BJ (cell line): Measurements from ENCODE around the gene CCNYL1. TPM values are rescaled to one million over a fixed set of nuclear protein-coding genes. Genes with fewer than 3 reads are reported as not detected.

Experiments used
- CTCF ChIA-PET: fragments of 350-600 bp; formaldehyde crosslinking; extraction: SDS; loops from one replicate; lab custom pipeline; 2021; ENCODE audit warnings: antibody characterized with exemption, inconsistent platforms; lab: Yijun Ruan, JAX
- POLR2A ChIA-PET: fragments of 300-600 bp; sonication (Branson Sonifier 250); formaldehyde crosslinking; extraction: SDS; loops from one replicate; lab custom pipeline; 2021; ENCODE audit warnings: antibody characterized with exemption; lab: Charles Lee
- DNase-seq: peaks from one replicate; pipeline ENCODE4 v3.0.0-alpha.2; 2011; ENCODE audit warnings: low read depth
- H3K27me3 ChIP-seq: 2 replicates; pipeline ENCODE4 v1.6.0; 2011; ENCODE audit warnings: low read length; ENCODE audit not compliant: control insufficient read depth, insufficient read depth
- H3K36me3 ChIP-seq: 2 replicates; pipeline ENCODE4 v1.5.1; 2011; ENCODE audit warnings: low read length; ENCODE audit not compliant: control insufficient read depth, insufficient read depth
- H3K4me3 ChIP-seq: 2 replicates; pipeline ENCODE4 v1.5.1; 2011; ENCODE audit warnings: low read depth, mild to moderate bottlenecking, control low read depth, low read length
- polyA plus RNA-seq: library from polyadenylated mRNA; depleted of rRNA; stranded (reverse); fragments of >200 nt; gene quantifications from 2 replicates; pipeline ENCODE4 v1.2.3, GENCODE V29; 2011
- TF ChIP-seq, protein P1 (sequence below): IDR thresholded peaks from 2 replicates; pipeline ENCODE4 v1.5.1; 2011; ENCODE audit warnings: low read depth, mild to moderate bottlenecking, control low read depth, inconsistent platforms, low read length, moderate library complexity; ENCODE audit not compliant: insufficient read depth

CCNYL1 gene
- polyA plus RNA-seq, 1 experiment, result 9.6 TPM

DNA sequence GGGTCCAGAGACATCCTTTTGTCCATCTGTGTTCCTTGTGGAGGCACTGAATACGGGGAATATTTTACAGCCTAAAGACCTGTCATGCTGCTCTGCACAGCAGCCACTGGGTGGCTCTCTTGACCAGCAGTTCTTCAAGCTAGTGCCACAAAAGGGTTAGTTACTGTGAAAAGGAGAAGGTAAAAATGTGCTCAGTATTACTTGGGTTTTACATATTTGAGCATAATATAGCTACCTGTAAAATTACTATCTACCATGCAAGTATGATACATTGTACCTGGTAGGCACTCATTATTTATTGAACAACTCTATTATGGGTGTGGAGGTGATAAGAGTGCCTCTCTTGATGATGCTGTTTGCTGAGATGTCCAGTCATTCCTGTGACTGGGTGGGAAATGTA, 34.7 kb downstream of the CCNYL1 start:
- DNase-seq, result no peak
- CTCF ChIA-PET, result interaction anchor here (0.6 to 10.8 kb wide), 38 partner anchors 9 to 428 kb away, joined by 3 to 195 read pairs (median 5); partner anchors contain the start of genes FZD5, METTL21A and PLEKHM3
- H3K4me3 ChIP-seq, result no peak overlapping the region
- H3K36me3 ChIP-seq, result peaks cover 2% of the 10 kb centered on the region; the same call in 1 of the 2 replicates
- H3K27me3 ChIP-seq, result no peaks in the 10 kb centered on the region
- POLR2A ChIA-PET, result interaction anchor here (0.5 kb wide), 1 partner anchor 277 kb away, joined by 6 read pairs; no protein-coding TSS in a partner anchor
- TF ChIP-seq, protein P1, sequence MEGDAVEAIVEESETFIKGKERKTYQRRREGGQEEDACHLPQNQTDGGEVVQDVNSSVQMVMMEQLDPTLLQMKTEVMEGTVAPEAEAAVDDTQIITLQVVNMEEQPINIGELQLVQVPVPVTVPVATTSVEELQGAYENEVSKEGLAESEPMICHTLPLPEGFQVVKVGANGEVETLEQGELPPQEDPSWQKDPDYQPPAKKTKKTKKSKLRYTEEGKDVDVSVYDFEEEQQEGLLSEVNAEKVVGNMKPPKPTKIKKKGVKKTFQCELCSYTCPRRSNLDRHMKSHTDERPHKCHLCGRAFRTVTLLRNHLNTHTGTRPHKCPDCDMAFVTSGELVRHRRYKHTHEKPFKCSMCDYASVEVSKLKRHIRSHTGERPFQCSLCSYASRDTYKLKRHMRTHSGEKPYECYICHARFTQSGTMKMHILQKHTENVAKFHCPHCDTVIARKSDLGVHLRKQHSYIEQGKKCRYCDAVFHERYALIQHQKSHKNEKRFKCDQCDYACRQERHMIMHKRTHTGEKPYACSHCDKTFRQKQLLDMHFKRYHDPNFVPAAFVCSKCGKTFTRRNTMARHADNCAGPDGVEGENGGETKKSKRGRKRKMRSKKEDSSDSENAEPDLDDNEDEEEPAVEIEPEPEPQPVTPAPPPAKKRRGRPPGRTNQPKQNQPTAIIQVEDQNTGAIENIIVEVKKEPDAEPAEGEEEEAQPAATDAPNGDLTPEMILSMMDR, result peak; percentile 93

DNA sequence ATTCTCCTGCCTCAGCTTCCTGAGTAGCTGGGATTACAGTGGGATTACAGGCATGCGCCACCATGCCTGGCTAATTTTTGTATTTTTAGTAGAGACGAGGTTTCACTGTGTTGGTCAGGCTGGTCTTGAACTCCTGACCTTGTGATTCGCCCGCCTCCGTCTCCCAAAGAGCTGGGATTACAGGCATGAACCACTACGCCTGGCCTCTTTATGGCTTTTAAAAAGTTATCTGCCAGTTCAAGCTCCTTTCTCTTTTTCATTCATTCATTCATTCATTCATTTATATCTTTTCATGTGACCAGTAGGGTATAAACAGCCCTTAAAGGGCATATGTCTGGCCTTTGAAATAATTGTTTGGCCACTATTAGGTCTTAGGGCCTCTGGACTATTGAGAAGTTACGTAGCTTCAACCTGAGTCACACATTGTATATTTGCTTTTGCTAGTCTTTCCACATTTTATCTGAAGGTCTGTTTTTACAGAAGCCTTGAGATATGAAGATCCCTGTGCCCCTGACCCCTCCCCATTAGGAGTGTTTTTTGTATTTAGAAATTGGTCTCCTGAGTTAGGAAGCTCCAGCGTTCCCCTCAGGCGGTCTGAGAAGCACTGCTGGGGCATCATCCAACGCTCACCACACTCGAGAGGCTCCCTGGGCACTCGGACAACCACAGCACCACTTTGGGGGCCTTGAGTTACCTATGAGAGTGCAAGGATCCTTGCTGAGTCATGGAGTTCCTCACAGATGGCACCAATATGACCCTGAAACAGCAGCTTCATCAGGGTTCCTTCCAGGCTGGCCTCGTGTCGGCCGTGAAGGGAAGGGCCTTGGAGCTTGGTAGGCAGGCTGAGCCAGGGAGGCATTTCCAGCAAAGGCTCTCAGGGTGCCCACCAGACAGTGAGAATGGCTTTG, 36.5 kb downstream of the CCNYL1 start:
- ChIA-PET CTCF (interaction anchor here (0.6 to 10.8 kb wide), 6 partner anchors 9 to 724 kb away, joined by 3 to 195 read pairs (median 4); no protein-coding TSS in a partner anchor), POLR2A (no interaction called here)
- H3K4me3 ChIP-seq, result no peak overlapping the region
- TF ChIP-seq, protein P1, result no peak
- DNase-seq, result no peak
- peaks cover 2% of the 10 kb centered on the region; the same call in 1 of the 2 replicates for H3K36me3 ChIP-seq
- H3K27me3 ChIP-seq, result no peaks in the 10 kb centered on the region

DNA sequence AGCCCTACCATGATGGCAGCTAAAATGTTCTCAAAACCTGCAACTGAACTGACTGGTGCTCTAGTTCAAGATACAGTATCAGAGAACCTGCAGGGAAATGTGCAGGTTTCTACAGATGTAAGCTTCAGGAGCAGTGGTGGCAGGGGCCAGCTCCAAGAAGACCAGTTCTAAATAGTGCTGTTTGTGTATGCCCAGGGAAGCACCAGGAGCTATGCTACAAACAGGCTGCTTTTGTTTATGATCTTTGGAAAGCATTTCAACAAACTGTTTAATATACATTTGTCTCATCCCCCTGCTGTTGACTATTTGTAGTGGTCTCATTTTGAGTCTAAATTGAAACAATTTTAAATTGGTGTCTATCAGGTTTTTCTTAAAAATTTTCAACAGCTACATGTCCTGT, 37.6 kb downstream of the CCNYL1 start:
- H3K4me3 ChIP-seq, result no peak overlapping the region
- no peaks in the 10 kb centered on the region for H3K27me3 ChIP-seq
- H3K36me3 ChIP-seq, result peaks cover 2% of the 10 kb centered on the region; the same call in 1 of the 2 replicates
- POLR2A ChIA-PET, result no interaction called here
- CTCF ChIA-PET, result interaction anchor here (0.7 to 10.8 kb wide), 5 partner anchors 9 to 325 kb away, joined by 3 to 195 read pairs (median 5); no protein-coding TSS in a partner anchor
- TF ChIP-seq, protein P1, result no peak
- no peak for DNase-seq

DNA sequence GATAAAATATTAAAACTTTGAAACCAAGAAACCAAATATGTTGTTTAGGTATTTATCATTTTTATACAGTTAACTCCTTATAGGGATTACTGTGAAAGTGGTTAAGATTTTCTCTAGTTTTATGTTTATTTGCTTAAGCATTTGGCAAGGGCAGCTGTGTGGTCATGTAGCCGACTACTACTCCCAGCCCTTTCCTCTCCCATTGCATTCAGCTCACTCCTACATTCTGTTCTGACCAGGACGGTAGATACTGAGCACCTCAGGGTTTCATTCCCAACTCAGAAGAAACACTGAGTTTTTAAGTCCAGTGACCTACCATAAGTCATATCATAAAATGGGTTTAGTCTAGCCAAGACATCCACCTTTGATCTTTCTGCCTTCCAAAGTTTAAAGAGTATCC, 38.4 kb downstream of the CCNYL1 start:
- POLR2A ChIA-PET, result no interaction called here
- Histone ChIP-seq H3K4me3 (no peak overlapping the region), H3K36me3 (peaks cover 2% of the 10 kb centered on the region; the same call in 1 of the 2 replicates), H3K27me3 (no peaks in the 10 kb centered on the region)
- no peak for DNase-seq
- CTCF ChIA-PET, result interaction anchor here (1.3 to 10.8 kb wide), 3 partner anchors 8 to 324 kb away, joined by 5 to 195 read pairs (median 136); no protein-coding TSS in a partner anchor
- TF ChIP-seq, protein P1, result no peak

DNA sequence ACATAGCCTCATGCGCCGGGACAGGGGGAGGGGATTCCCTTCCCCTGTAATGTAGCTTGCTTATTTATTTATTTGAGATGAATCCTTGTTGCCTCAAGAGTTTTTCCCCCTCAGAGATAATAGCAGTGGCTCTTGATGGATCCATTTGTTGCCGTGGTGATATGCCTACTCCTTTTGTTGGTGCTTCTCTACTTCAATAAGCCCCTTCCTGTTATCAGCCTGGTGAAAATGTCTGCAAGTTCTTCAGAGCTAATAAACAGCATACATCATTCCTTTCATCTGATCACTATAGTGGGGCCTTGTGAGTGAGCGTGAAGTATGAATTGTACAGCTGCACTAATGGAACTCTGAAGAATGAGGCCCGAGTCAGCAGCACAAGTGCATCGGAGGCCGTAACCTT, 38.9 kb downstream of the CCNYL1 start:
- POLR2A ChIA-PET, result no interaction called here
- Histone ChIP-seq H3K36me3 (peaks cover 2% of the 10 kb centered on the region; the same call in 1 of the 2 replicates), H3K27me3 (no peaks in the 10 kb centered on the region), H3K4me3 (no peak overlapping the region)
- TF ChIP-seq, protein P1, result no peak
- CTCF ChIA-PET, result interaction anchor here (0.6 to 10.8 kb wide), 3 partner anchors 223 to 324 kb away, joined by 3 to 195 read pairs (median 136); no protein-coding TSS in a partner anchor
- no peak for DNase-seq
